DND-41 (cell line): ENCODE data around the gene PEMT.

ENCODE experiments used
- EZH2 ChIP-seq: IDR thresholded peaks from 3 replicates; pipeline ENCODE4 v1.6.1; 2012; ENCODE audit warnings: borderline replicate concordance, low read depth, mild to moderate bottlenecking, moderate library complexity, low read length, inconsistent platforms; ENCODE audit not compliant: severe bottlenecking
- TF ChIP-seq, protein P1 (sequence below): IDR thresholded peaks from 2 replicates; pipeline ENCODE4 v1.5.1; 2012; ENCODE audit warnings: borderline replicate concordance, low read length, moderate library complexity, mild to moderate bottlenecking; ENCODE audit not compliant: poor library complexity, severe bottlenecking; ENCODE audit errors: extremely low read depth

DNA sequence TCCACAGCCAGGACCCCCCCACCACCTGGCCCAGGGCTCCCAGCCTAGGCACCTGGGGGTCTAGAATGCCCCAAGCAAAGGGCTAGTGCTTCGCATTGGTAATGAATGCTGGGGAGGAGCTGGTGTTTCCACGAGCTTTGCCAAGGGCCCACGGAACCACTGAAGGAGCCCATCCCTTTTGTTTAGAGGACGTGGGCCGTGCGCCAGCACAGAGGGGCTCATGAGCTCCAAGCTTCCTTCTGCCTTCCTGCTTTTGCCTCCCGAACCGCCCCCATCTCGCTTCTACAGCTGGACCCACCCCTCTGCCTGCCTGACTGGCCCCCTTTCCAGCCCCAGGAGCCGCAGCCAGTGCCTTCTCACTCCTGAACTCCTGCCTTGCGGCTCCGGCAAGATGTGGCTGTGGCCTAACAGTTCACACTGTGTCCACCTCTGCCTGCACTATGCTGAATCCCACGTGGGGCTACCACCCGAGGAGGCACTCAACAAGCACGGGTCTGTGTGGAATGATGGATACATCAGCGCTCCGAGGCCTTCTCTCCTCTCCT, 63.5 kb downstream of the PEMT start:
- TF ChIP-seq, protein P1, sequence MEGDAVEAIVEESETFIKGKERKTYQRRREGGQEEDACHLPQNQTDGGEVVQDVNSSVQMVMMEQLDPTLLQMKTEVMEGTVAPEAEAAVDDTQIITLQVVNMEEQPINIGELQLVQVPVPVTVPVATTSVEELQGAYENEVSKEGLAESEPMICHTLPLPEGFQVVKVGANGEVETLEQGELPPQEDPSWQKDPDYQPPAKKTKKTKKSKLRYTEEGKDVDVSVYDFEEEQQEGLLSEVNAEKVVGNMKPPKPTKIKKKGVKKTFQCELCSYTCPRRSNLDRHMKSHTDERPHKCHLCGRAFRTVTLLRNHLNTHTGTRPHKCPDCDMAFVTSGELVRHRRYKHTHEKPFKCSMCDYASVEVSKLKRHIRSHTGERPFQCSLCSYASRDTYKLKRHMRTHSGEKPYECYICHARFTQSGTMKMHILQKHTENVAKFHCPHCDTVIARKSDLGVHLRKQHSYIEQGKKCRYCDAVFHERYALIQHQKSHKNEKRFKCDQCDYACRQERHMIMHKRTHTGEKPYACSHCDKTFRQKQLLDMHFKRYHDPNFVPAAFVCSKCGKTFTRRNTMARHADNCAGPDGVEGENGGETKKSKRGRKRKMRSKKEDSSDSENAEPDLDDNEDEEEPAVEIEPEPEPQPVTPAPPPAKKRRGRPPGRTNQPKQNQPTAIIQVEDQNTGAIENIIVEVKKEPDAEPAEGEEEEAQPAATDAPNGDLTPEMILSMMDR = no peak
- TF ChIP-seq EZH2 = no peak
